ENCODE data around the gene KIRREL1.

The KIRREL1 gene

GRCh38 chr1:157994704-157995582, 1.5 kb downstream of the KIRREL1 start:
- H3K4me3 ChIP-seq (ENCODE audit: low read length), result no peak overlapping the region
- no peaks in the 10 kb centered on the region for H3K9me3 ChIP-seq (ENCODE audit: control insufficient read depth, insufficient read depth, low read length)
- no peak for TF ChIP-seq EZH2phosphoT487 (IDR thresholded peaks at IDR 0.05; ENCODE audit: borderline replicate concordance, low read length)
- TF ChIP-seq CTCF (IDR thresholded peaks at IDR 0.05; ENCODE audit: low read depth, low read length, poor library complexity, severe bottlenecking), result no peak
- no peaks in the 10 kb centered on the region for H3K9me2 ChIP-seq (replicated peaks; ENCODE audit: control insufficient read depth, low read length)
- H3K27ac ChIP-seq (ENCODE audit: low read depth, low read length), result no peak overlapping the region
- no peaks in the 10 kb centered on the region for H3K36me3 ChIP-seq (ENCODE audit: control insufficient read depth, low read length)
- H3K27me3 ChIP-seq (ENCODE audit: control insufficient read depth, low read length), result peaks cover 50% of the 10 kb centered on the region
- no peaks in the 10 kb centered on the region for H4K20me1 ChIP-seq (ENCODE audit: control insufficient read depth, insufficient read depth, low read depth, low read length)
- no peak overlapping the region for H3K4me2 ChIP-seq (ENCODE audit: low read length)
- no peaks in the 10 kb centered on the region for H3K79me2 ChIP-seq (ENCODE audit: control insufficient read depth, low read length)
- no peaks in the 10 kb centered on the region for H3F3A ChIP-seq (ENCODE audit: control insufficient read depth, insufficient read depth)
- H3K4me1 ChIP-seq (ENCODE audit: control insufficient read depth, low read length), result 0 out of 2 replicates have a peak, but pooled peaks cover 3% of the 10 kb centered on the region

GRCh38 chr1:157995583-157996169, 2.2 kb downstream of the KIRREL1 start:
- TF ChIP-seq CTCF (IDR thresholded peaks at IDR 0.05; ENCODE audit: low read depth, low read length, poor library complexity, severe bottlenecking) (no peak), EZH2phosphoT487 (IDR thresholded peaks at IDR 0.05; ENCODE audit: borderline replicate concordance, low read length) (no peak)
- Histone ChIP-seq H3K9me3 (ENCODE audit: control insufficient read depth, insufficient read depth, low read length) (no peaks in the 10 kb centered on the region), H3K27ac (ENCODE audit: low read depth, low read length) (no peak overlapping the region), H3K4me1 (ENCODE audit: control insufficient read depth, low read length) (0 out of 2 replicates have a peak, but pooled peaks cover 3% of the 10 kb centered on the region), H3K9me2 (replicated peaks; ENCODE audit: control insufficient read depth, low read length) (no peaks in the 10 kb centered on the region), H3K4me2 (ENCODE audit: low read length) (no peak overlapping the region), H3K4me3 (ENCODE audit: low read length) (no peak overlapping the region), H3K27me3 (ENCODE audit: control insufficient read depth, low read length) (peaks cover 52% of the 10 kb centered on the region), H4K20me1 (ENCODE audit: control insufficient read depth, insufficient read depth, low read depth, low read length) (no peaks in the 10 kb centered on the region), H3F3A (ENCODE audit: control insufficient read depth, insufficient read depth) (no peaks in the 10 kb centered on the region), H3K79me2 (ENCODE audit: control insufficient read depth, low read length) (no peaks in the 10 kb centered on the region), H3K36me3 (ENCODE audit: control insufficient read depth, low read length) (no peaks in the 10 kb centered on the region)

GRCh38 chr1:157996433-157996832, 3.0 kb downstream of the KIRREL1 start:
- H3K36me3 ChIP-seq (ENCODE audit: control insufficient read depth, low read length), result no peaks in the 10 kb centered on the region
- no peak overlapping the region for H3K27ac ChIP-seq (ENCODE audit: low read depth, low read length)
- no peaks in the 10 kb centered on the region for H3F3A ChIP-seq (ENCODE audit: control insufficient read depth, insufficient read depth)
- H4K20me1 ChIP-seq (ENCODE audit: control insufficient read depth, insufficient read depth, low read depth, low read length), result no peaks in the 10 kb centered on the region
- no peaks in the 10 kb centered on the region for H3K79me2 ChIP-seq (ENCODE audit: control insufficient read depth, low read length)
- 0 out of 2 replicates have a peak, but pooled peaks cover 3% of the 10 kb centered on the region for H3K4me1 ChIP-seq (ENCODE audit: control insufficient read depth, low read length)
- H3K9me2 ChIP-seq (replicated peaks; ENCODE audit: control insufficient read depth, low read length), result no peaks in the 10 kb centered on the region
- peaks cover 52% of the 10 kb centered on the region for H3K27me3 ChIP-seq (ENCODE audit: control insufficient read depth, low read length)
- no peak for TF ChIP-seq EZH2phosphoT487 (IDR thresholded peaks at IDR 0.05; ENCODE audit: borderline replicate concordance, low read length)
- no peak for TF ChIP-seq CTCF (IDR thresholded peaks at IDR 0.05; ENCODE audit: low read depth, low read length, poor library complexity, severe bottlenecking)
- no peaks in the 10 kb centered on the region for H3K9me3 ChIP-seq (ENCODE audit: control insufficient read depth, insufficient read depth, low read length)
- H3K4me3 ChIP-seq (ENCODE audit: low read length), result no peak overlapping the region
- H3K4me2 ChIP-seq (ENCODE audit: low read length), result no peak overlapping the region
